ENCODE results near the gene RAB40AL. TPM values are rescaled to one million over a fixed set of nuclear protein-coding genes. Genes with fewer than 3 reads are reported as not detected.

Gene RAB40AL
- total and polyA plus RNA-seq, 2 of the 8 experiments (the other 6 are each of a cell fraction or from before 2014, with no cell fraction given): 0.27 to 0.30 TPM

GRCh38 chrX:102976286-102976685 is 39.2 kb downstream of the RAB40AL start:
- H3K9ac ChIP-seq (replicated peaks in 1 of 4; ENCODE audit: extremely low read depth in 1 of 4, low read depth in 3 of 4, low read length in 3 of 4): no peak overlapping the region
- no peaks in the 10 kb centered on the region for H3K23me2 ChIP-seq (ENCODE audit: low read depth, low read length)
- WGBS, 2 experiments (ENCODE audit: extremely low coverage in 1 of 2, insufficient coverage in 1 of 2, insufficient read length in 1 of 2, insufficient replicate concordance in 2 of 2, low coverage in 1 of 2, low lambda C conversion rate in 2 of 2, missing lambda C conversion rate in 1 of 2): 75% methylated on average over 1 of the region's 1 CpG; no CpG with 5 or more reads in 1 of the 2 experiments
- H2AFZ ChIP-seq (ENCODE audit: low read length): no peak overlapping the region
- H3K9me3 ChIP-seq (ENCODE audit: insufficient read depth in 2 of 2, low read depth in 1 of 2, low read length in 1 of 2): peaks cover 0 to 3% of the 10 kb centered on the region in 2 experiments; a peak in 1 of 4 replicates
- H2BK5ac ChIP-seq (ENCODE audit: low read depth, low read length): no peak overlapping the region
- no peak overlapping the region for H2AK5ac ChIP-seq (ENCODE audit: low read depth, low read length)
- H3K4ac ChIP-seq (replicated peaks; ENCODE audit: insufficient read length, low read depth, low read length): no peak overlapping the region
- H2BK15ac ChIP-seq (ENCODE audit: low read length): no peak overlapping the region
- H3K18ac ChIP-seq (ENCODE audit: extremely low read depth, low read length): no peak overlapping the region
- H3K4me2 ChIP-seq (ENCODE audit: insufficient read depth in 1 of 2, low read depth in 2 of 2, low read length in 2 of 2): no peak overlapping the region
- H3K79me2 ChIP-seq (ENCODE audit: control insufficient read depth in 1 of 2, insufficient read depth in 2 of 2, low read length in 2 of 2): no peaks in the 10 kb centered on the region
- FAIRE-seq (no peak), DNase-seq (ENCODE audit: low read depth in 1 of 2, low spot score in 2 of 2) (no peak)
- H2BK20ac ChIP-seq (ENCODE audit: low read length): no peak overlapping the region
- H4K5ac ChIP-seq (ENCODE audit: insufficient read length, low read depth, low read length): no peak overlapping the region
- no peak overlapping the region for H3K27ac ChIP-seq (ENCODE audit: low read depth, low read length)
- H2BK12ac ChIP-seq (ENCODE audit: low read depth, low read length): no peak overlapping the region
- H2BK120ac ChIP-seq (replicated peaks; ENCODE audit: low read depth, low read length): no peak overlapping the region
- no peak overlapping the region for H3K4me3 ChIP-seq (ENCODE audit: extremely low read depth in 1 of 4, insufficient read depth in 2 of 4, low read depth in 3 of 4, low read length in 4 of 4)
- POLR2A ChIA-PET (ENCODE audit: partially characterized antibody): no interaction called here
- H4K8ac ChIP-seq (ENCODE audit: extremely low read depth, insufficient read depth, low read length): no peak overlapping the region
- no peak overlapping the region for H3K56ac ChIP-seq (replicated peaks; ENCODE audit: insufficient read length, low read depth, low read length)
- H3K79me1 ChIP-seq (ENCODE audit: low read depth, low read length): no peaks in the 10 kb centered on the region
- H3K14ac ChIP-seq (ENCODE audit: insufficient read length): no peak overlapping the region
- no peaks in the 10 kb centered on the region for H3K4me1 ChIP-seq (replicated peaks in 1 of 4; ENCODE audit: control insufficient read depth in 3 of 4, insufficient read depth in 4 of 4, low read length in 3 of 4)
- TF ChIP-seq SAP30 (IDR thresholded peaks at IDR 0.05; ENCODE audit: insufficient read depth, insufficient replicate concordance, low read length) (no peak), BRCA1 (IDR thresholded peaks at IDR 0.05; ENCODE audit: low read depth, low read length) (no peak), ZNF274 (IDR thresholded peaks at IDR 0.05; ENCODE audit: borderline replicate concordance, extremely low read depth, low read length) (no peak), RAD21 (IDR thresholded peaks at IDR 0.05 in 1 of 2, conservative IDR thresholded peaks at IDR 0.05 in 1 of 2; ENCODE audit: low read depth in 2 of 2, low read length in 2 of 2) (no peak), NANOG (IDR thresholded peaks at IDR 0.05; ENCODE audit: insufficient read depth, low read depth, low read length, poor library complexity, severe bottlenecking) (no peak), TAF1 (IDR thresholded peaks at IDR 0.05; ENCODE audit: low read depth, low read length) (no peak), SIRT6 (IDR thresholded peaks at IDR 0.05; ENCODE audit: low read length) (no peak), SIN3A (conservative IDR thresholded peaks at IDR 0.05 in 1 of 2, IDR thresholded peaks at IDR 0.05 in 1 of 2; ENCODE audit: low read depth in 1 of 2, low read length in 2 of 2) (no peak)
- no peak overlapping the region for H3K23ac ChIP-seq (ENCODE audit: insufficient read length)
- CTCF ChIA-PET (ENCODE audit: partially characterized antibody): interaction anchor here (1.1 to 1.7 kb wide), 2 partner anchors 12 to 25 kb away, joined by 3 to 5 read pairs; no protein-coding TSS in a partner anchor
- H3K36me3 ChIP-seq (ENCODE audit: control insufficient read depth in 2 of 4, insufficient read depth in 4 of 4, low read length in 3 of 4): no peaks in the 10 kb centered on the region
- H3K27me3 ChIP-seq (replicated peaks in 1 of 4; ENCODE audit: control insufficient read depth in 3 of 4, extremely low read depth in 1 of 4, insufficient read depth in 3 of 4, low read length in 3 of 4): no peaks in the 10 kb centered on the region
- no peak overlapping the region for H4K91ac ChIP-seq (replicated peaks; ENCODE audit: insufficient read length, low read length)
- H4K20me1 ChIP-seq (replicated peaks in 1 of 2; ENCODE audit: control insufficient read depth in 1 of 2, insufficient read depth in 2 of 2, low read length in 2 of 2): no peaks in the 10 kb centered on the region

All from H1 (cell line).